HG03457 (cell line): Measurements from ENCODE around the gene MAN1A1.
A peak's percentile ranks its signal among the peaks of the same experiment; 100 is the strongest.
"Not testable (repeated sequence)": the region's sequence is repeated elsewhere in the genome, so short reads cannot be mapped to it uniquely, and the experiment has no call there.

Source experiments
- ATAC-seq: cut with Tn5 transposase; IDR thresholded peaks from one replicate; pipeline ENCODE4 v1.9.1; 2021; ENCODE audit warnings: moderate number of reproducible peaks; ENCODE audit not compliant: unreplicated experiment

The MAN1A1 gene

DNA sequence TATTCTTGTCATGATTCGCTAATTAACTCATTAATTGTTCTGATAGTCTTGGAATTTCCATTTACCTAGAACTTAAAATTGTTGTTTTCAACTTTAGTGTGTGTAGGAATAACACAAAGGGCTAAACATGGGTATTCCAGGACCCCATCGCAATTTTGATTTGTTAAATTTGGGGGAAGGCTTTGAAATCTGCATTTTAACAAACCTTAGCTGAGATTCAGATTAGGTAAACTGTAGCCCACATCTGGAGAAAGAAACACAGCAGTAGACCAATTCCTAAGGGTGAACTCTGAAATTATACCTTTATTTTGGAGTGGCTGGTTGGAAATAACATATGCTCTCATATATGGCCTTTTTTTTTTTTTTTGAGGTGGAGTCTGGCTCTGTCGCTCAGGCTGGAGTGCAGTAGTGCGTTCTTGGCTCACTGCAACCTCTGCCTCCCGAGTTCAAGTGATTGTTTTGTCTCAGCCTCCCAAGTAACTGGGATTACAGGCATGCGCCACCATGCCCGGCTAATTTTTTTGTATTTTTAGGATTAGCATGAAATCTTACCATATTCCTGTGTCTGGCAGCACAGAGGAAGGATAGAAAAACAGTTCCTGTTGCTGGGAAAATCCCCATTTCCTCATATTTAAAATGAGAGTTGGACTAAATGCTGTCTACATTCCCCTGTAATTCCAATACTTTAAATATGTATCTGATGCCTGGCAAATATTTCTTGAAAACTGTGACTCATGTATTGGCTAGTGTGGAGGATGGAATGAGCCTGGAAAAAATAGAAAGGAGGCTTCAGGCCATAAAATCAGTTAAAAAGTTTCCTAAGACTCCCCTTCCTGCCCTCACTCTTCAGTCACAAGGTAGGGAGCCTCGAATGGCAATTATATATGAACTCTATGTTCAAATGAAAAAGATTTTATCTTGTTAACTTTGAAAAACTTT lies 174.4 kb downstream of the MAN1A1 start:
- no peak for ATAC-seq

- ATAC-seq, result no peak
Measured at GRCh38 chr6:119174085-119174445, 175.5 kb downstream of the MAN1A1 start.

DNA sequence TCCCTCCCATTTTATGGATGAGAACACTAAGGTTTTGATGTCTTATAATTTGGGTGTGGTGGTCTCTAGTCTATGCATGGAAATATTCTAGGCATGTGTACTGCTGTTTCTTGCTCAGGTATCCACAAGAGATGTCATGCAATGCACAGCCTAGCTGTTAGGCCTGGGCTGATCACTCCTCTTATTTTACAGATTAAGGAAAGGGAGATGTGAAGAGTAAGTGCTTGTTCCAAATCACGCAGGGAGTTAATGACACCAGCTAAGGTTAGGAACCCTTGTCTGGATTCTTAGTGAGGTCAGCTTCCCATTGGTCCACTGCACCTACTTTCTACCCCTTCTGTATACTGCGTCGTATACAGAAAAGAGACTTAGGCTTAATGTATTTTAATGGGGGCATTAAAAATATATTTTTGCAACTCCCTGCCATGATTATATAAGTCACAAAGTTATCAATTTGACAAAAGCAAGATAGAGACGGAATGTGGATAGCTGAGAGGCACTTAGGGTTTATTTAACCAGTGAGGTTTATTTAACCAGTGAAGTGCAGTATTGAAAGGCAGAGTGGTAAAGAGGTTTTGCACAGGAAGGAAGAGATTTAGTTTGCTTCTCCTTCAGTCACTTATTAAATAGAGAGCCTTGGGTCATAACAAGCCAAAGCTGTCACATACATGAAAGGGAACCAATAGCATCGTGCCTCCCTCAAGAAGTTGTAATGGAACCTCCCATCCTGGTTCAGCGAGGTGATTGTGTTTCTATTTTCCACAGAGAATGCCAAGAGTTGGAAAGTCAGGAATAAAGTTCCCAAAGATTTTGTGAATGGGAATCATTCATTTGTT lies 176.1 kb downstream of the MAN1A1 start:
- ATAC-seq, result no peak

- ATAC-seq, result no peak
Measured at GRCh38 chr6:119172824-119173223, 176.7 kb downstream of the MAN1A1 start.

DNA sequence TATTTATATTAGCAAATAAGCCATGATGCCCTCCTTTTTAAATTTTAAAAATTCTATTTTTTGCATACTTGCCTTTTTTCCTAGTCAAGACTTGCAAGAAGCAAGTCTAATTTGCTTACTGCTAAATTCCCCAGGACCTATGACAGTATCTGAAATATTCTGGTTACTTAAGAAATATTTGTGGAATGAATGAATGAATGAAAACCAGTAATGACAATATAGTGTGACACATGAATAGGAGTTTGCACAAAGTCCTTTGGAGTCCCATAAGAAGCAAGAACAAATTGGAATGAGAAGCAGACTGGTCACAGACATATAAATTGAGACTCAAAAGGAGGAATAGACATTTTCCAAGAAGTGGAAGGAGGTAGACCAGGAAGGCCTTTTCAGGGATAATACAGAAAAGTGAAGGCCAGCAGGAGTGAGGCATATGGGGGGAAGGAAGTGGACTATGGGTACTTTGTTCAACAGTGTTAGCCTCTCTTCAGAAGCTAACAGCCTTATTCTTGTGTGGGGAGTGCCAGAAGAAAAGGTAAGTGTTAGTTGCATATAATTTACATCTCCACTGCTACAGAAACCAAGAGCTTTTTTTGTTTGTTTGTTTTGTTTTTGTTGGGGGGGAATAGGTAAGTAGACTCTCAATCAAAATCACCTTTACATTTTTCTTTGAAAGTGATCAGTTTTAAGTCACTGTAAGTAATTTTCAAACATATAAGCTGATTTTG lies 177.5 kb downstream of the MAN1A1 start:
- ATAC-seq, result no peak

DNA sequence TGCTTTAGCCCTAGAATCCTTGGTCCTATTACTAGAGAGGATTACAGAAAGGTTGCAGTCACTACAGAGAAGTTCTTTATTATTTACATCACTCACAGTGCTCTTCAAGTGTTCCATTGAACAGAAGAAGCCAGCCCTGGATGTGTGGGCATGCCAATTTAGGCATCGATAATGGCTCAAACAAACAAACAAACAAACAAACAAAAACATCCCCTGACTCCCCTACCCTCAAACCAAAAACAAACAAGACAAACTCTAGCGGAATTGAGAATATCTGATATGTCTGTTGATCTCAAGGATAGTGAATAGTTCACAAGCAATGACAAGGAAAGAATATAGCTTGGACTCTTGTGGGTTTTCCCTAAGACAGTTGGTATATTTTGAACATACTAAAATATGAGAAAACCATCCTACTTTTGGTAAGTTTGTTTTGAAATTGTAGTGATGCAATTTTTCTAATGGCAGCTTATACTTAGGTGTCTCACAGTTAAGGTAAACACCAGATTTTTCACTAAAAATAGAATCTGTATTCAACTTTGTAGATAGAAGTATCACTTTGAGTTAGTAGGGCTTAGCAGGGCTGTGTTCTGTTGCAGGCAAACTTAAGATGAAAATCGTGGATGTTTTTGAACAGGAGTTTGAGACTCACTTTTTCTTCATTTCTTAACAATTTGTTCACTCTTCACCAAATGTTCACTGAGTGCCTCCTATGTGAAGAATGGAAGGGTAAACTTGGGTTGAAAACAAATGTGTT lies 178.3 kb downstream of the MAN1A1 start:
- no peak for ATAC-seq

- ATAC-seq, result no peak
Measured at GRCh38 chr6:119170447-119171087, 179.0 kb downstream of the MAN1A1 start.

- no peak for ATAC-seq
Measured at GRCh38 chr6:119170103-119170446, 179.5 kb downstream of the MAN1A1 start.

GRCh38 chr6:119169355-119169754 lies 180.2 kb downstream of the MAN1A1 start:
- not testable (repeated sequence) for ATAC-seq

- no peak for ATAC-seq
Measured at GRCh38 chr6:119166024-119166784, 183.4 kb downstream of the MAN1A1 start.

DNA sequence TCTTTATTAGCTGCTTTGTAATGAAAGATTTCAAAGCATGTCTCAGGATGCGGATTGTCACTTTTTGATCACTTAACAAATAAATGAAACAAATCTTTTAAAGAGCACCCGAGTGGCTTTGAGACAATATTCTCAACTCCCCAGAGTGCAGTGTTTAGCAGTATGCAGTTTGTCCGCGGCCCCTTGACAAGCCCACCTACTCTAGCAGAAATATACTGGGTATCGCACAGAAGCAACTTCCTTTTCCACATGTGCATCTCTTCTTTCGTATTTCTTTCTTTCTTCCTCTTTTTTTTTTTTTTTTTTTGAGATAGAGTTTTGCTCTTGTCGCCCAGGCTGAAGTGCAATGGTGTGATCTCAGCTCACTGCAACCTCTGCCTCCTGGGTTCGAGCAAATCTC lies 186.6 kb downstream of the MAN1A1 start:
- ATAC-seq, result no peak

DNA sequence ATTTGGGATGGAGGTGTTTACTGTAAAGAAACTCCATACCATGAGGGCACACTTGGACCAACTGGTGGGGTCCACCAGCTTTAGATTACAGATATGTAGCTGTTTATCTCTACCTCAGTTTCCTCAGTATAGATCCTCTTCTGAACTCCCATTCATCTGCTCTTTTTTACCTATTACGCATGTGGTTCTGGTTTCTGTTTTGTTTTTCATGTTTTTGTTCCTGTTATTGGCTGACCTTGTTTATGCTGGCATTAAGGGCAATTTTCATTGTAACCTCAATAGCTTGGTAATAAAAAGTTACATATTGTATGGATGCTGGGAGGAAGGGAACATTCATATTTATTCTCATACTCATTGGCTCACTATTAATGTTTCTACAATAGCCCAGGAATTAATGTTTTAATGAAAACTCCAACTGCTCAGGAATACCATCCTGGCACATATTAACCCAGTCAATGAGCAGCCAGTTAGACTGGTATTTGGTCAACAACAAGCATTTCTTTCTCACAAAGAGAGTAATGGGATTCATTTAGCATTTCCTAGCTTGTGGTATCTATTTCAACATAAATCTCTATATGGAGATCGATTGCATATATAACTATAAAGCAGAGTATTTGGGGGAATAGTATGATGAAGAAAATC lies 187.3 kb downstream of the MAN1A1 start:
- peak; percentile 59 for ATAC-seq

DNA sequence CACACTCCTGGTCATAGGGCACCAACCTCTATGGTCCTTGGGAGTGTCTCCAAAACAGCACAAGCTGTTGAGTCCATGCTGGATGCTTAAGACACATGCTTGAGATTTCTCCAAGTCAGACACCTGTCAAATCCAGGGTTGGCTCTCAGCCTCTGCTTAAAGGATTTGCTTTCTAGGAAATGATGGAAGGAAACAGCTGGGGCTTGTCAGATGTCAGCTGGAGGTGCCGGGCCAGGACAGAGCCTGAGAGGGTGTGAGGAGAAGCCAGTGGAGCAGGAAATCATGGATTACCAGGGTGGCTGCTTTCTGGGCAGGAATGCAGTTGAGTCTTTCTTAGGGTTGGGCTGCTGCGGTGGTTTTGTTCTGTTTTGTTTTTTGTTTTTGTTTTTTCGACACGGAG lies 188.1 kb downstream of the MAN1A1 start:
- ATAC-seq, result no peak

DNA sequence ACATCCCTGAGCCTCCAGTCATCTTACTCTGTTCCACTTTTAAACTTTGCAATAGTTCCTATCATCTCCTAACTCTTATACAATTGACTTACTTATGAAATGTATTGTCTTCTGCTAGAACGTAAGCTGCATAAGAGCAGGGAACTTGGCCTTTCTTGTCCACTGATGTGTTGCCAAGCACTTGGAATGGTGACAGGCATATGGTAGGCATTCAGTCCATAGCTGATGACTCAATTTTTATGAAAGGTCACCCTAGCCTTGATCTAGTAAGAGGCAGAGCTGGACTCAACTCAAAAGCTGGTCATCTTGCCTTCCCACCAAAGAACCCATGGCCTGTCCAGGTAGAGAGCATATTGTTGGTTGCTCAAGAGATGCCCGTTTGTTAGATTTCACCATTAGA lies 188.7 kb downstream of the MAN1A1 start:
- no peak for ATAC-seq

GRCh38 chr6:119158057-119158848 lies 191.3 kb downstream of the MAN1A1 start:
- ATAC-seq, result no peak

DNA sequence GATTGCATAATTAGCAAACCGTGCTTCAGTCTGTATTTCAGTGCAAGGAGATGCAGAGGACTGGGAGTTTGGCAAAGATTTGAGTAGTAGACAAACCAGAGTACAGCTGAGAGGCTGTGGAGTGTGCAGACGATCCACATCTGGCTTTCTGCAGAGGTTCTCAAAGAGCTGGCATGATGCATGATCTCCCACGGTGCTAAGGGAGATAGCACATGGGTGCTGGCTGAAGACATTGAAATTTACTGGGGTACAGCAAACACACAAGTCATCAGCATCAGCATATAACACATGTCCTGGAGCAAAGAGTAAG lies 192.1 kb downstream of the MAN1A1 start:
- no peak for ATAC-seq

DNA sequence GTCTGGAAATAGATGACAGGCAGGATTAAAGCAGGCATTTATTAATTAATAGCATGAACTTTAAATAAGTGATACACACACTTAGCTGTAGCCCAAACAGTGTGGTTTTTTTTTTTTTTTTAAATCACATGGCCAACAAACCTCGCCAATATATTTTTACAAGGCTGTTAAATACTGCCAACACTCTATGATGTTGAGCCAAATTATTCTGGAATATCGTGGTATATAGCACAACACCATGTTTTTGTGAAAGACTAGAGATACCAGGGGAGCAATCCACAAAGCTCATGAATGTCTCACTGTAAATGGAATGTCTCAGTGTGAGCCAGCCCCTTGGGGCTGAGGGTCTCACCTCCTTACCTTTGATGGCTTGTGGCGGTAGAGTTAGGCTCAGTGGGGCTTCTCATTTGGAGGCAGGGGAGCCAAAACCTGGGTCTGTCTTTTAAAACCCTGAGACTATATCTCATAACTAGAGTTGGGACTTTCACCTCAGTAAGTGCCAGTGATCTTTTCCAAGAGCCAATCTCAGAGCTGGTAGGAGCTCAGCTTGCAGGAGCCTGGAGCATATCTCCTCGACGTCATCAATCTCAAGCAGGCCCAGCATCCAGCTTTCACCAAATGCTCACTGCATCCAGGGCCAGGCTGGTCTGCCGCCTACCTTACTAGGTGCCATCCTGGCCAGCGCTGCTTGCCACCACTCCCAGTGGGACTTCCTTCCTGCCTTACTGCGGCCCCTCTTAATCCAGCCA lies 192.6 kb downstream of the MAN1A1 start:
- ATAC-seq, result no peak

DNA sequence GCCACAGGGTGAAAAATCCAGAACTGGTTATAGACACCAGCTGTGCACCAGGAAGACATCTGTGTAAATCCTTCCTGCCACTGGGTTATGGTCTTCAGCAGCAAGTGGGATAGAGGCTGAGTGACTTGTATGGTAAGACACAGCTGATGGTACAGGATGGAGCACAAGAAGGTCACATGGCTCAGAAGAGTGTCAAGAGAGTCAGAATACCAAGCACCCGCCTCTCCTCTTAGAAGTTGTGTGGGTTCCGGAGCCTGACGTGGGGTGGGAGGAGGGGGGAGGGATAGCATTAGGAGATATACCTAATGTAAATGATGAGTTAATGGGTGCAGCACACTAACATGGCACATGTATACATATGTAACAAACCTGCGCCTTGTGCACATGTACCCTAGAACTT lies 193.5 kb downstream of the MAN1A1 start:
- ATAC-seq, result not testable (repeated sequence)
